ENCODE measurements around the gene PROM2. TPM values are rescaled to one million over a fixed set of nuclear protein-coding genes. Genes with fewer than 3 reads are reported as not detected.

Gene PROM2
- polyA plus RNA-seq, 4 donors, result 26.7 to 51.8 (median 33.6) TPM

DNA sequence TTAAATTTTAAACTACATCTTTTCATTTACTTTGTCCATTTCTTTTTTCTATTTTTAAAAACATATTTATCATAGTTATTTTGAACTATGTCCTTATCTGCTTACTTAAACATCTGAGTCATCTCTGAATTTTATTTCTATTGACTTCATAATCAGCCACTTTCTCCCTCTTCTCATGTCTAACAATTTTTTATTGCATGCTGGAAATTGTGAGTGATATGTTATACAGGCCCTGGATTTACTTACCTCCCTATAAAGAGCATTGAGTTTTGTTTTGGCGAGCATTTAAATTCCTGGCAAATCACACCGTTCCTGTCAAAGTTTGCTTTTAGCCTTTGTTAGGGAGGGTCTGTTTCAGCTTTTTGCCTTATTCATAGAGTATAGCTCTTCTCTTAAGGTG is 62.2 kb downstream of the PROM2 start:
- no peak for DNase-seq (ENCODE audit: low read depth in 4 of 4, low spot score in 2 of 4)

DNA sequence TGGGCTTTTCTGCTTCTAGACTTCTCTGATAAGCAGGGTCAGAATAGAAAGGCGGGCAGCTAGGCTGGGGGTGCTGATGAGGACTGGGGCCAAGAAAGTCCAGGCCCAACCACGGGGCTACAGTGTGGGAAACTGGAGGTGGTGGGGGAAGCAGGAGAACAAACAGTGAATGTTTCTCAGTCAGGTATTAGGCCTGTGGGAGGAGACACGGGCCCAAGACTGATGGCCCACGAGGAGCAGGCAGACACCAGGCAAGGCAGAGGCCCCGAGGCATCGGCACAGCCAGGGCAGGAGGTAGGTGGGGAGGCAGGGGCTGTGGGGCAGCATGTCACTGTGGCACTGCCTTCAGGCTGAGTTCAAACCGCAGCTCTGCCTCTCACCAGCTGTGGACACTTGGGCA is 63.6 kb downstream of the PROM2 start:
- no peak for DNase-seq (ENCODE audit: low read depth in 4 of 4, low spot score in 2 of 4)

Other genes starting within 250 kb of the PROM2 start
- gene MAL, start 248.7 kb upstream of the PROM2 start, polyA plus RNA-seq (ENCODE audit: insufficient read length in 4 of 4), result 100 to 1,000 TPM; 267 to 368 (median 329) TPM
- 10 to 100 TPM; 64.5 to 94.9 (median 80.7) TPM for gene MRPS5, start 152.6 kb upstream of the PROM2 start, polyA plus RNA-seq (ENCODE audit: insufficient read length in 4 of 4)
- 10 to 100 TPM; 19.1 to 43.4 (median 30.6) TPM for gene ZNF514, start 114.6 kb upstream of the PROM2 start, polyA plus RNA-seq (ENCODE audit: insufficient read length in 4 of 4)
- gene ZNF2, start 108.6 kb upstream of the PROM2 start, polyA plus RNA-seq (ENCODE audit: insufficient read length in 4 of 4), result 1 to 10 TPM; 8.7 to 9.5 (median 9.4) TPM
- gene ZNF892, start 66.9 kb upstream of the PROM2 start, polyA plus RNA-seq (ENCODE audit: insufficient read length in 4 of 4), result 1 to 10 TPM; 3.7 to 6.1 (median 4.9) TPM
- 10 to 100 TPM; 14.5 to 22.3 (median 16.9) TPM for gene KCNIP3, start 22.9 kb downstream of the PROM2 start, polyA plus RNA-seq (ENCODE audit: insufficient read length in 4 of 4)
- 10 to 100 TPM; 32.0 to 53.7 (median 41.9) TPM for gene FAHD2A, start 128.3 kb downstream of the PROM2 start, polyA plus RNA-seq (ENCODE audit: insufficient read length in 4 of 4)
- gene TRIM43B, start 210.3 kb downstream of the PROM2 start, polyA plus RNA-seq (ENCODE audit: insufficient read length in 4 of 4), result under 1 TPM in 2 of 4 donors, not detected in 2; 0.27 to 0.49 TPM